CD4-positive, alpha-beta T cell treated with Interleukin-6 for 4 hours (primary cell): ENCODE data around the gene CMC2.
A peak's percentile ranks its signal among the peaks of the same experiment; 100 is the strongest.

Experiments used
- DNase-seq: peaks from one replicate; pipeline ENCODE4 v3.0.0-alpha.2; 2020; ENCODE audit warnings: mixed read lengths

The CMC2 gene

DNA sequence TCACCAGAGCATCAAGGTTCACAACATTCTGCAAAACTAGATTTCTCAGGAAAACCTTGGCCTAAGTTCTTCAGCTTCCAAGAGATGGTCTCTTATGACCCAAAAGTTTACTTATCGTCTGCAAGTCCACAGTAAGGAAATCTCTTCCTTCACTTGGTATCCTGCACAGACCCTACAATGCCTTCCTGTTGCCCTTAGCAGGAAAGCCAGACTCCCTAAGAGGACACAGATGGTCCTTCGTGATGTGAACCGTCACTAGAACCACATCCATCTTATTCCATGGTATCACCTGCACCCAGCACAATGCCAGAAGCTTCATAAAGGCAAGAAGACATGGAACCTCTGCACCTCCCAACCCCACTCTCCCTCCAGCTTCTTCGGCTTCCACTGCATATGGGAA, 34.1 kb downstream of the CMC2 start:
- no peak for DNase-seq

DNA sequence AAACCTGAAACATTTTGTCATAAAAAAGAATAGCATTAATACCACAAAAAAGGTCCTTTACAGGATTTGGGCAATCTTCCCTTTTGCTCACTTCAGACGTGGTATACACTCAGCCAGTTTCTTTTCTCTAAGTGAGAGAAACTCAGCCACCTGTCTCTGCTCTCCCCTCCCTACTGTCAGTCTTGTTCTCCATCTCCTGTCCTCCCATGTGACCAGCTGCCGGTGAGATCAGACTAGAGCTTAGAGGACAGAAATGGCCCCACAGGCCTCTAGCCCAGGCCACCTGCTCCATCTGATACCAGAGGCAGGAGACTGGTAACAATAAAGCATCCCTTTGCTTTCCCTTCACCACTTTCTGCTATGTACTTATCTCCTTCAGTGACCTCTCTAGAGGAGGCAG, 34.9 kb downstream of the CMC2 start:
- DNase-seq = no peak

DNA sequence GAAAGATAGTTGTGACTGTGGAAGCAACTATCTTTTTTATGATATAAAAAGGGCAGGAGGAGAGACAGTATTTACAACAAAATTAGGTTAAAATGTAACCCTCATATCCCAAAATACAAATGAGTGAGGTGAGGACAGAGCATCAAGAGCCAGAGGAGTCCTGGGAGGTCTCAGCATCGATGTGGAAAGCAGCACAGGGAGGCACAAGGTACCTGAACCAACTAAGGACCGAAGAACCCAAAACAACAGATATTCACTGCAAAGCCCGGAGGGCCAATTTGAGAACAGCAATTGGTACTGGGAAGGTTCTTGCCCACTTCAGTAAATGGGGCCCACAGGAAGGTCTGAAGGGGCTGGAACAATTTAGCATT, 37.6 kb downstream of the CMC2 start:
- no peak for DNase-seq

DNA sequence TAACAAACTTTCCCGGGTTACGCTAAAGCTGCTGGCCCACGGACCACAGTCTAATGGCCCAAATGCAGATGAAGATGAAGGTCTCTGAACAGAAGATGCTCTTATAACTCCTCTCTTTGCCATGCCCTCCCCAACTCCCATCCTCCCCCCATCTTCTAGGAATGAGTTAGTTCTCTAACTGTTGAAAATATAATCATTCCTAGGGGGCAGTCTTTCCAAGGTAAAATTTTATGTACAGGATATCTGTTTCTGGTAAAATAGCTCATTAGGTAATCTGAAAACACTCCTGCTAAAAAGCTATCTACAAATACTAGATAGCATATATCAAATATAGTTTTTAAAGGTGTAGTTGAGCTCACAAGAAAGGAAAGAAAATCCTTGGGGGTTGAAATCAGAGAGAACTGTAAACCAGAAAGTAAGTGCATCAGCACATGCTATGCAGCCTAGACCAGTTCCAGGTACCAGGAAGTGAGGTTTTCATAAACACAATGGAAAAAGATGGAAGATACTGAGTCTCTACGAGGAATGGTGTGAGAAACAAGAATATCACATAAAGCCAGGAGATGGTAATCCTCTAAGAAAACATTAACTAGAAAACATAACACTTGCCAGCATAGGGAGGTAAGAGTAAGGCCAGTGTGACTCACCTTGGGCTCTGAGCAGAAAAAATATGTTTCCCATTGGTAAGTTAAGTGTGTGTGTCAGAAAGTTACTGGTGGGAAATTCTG, 38.1 kb downstream of the CMC2 start:
- DNase-seq = no peak

DNA sequence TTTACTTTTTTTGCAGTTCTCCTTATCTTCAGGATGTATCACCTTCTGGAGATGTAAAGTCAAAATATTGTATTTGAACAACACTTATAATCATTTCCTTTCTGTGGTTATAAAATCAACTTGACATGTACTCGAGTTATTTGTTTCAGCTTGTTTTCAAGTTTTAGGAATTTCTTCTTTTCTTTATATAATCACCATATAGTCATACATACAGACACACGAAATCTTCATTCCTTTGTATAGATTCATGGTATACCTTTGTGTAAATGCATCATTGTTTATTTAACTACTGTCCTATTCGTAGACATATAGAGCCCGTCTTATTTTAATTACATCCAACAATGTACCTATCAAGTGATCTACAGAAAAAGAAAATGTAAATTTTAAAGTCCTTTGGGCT, 40.1 kb downstream of the CMC2 start:
- no peak for DNase-seq

DNA sequence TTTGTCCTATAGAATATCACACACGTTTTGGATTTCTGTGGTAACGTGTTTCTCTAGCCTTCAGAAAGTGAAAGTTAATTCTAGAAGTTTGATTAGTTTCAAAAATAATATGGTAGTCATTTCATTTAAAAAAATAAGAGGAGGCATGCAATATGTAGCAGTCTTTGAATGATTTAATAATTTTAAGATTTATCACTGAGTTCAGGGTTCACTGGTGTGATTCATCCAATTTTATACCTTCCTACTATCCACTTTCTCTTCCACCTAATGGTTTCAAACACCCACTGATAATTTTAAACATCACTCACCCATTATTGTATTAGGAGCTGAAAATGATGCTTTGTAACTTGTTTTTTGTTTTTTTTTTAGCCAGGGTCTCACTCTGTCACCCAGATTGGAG, 42.3 kb downstream of the CMC2 start:
- DNase-seq = no peak

DNA sequence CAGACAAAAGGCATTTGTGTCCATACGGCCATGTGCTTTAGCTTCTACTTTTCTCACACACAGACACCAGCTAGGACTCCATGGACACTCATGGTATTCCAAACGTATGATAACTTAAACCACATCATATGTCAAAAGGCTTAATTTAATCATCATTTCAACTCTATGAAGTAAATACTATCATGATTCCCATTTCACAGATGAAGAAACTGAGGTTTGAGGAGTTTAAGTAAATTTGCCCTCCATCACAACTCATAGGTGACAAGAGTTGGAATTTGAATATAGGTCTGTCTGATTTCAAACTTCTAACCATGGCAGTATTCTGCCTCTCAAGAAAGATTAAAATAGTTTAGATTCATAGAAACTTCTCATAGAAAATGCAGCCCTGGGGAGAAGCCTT, 43.8 kb downstream of the CMC2 start:
- DNase-seq = no peak

DNA sequence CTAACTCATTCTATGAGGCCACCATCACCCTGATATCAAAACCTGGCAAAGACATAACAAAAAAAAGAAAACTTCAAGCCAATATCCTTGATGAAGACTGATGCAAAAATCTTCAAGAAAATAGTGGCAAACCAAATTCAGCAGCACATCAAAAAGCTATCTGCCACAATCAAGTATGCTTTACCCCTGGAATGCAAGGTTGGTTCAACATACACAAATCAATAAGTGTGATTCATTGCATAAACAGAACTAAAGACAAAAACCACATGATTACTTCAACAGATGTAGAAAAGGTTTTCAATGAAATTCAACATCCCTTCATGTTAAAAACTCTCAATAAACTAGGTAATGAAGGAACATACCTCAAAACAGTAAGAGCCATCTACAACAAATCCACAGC, 48.4 kb downstream of the CMC2 start:
- DNase-seq = no peak

DNA sequence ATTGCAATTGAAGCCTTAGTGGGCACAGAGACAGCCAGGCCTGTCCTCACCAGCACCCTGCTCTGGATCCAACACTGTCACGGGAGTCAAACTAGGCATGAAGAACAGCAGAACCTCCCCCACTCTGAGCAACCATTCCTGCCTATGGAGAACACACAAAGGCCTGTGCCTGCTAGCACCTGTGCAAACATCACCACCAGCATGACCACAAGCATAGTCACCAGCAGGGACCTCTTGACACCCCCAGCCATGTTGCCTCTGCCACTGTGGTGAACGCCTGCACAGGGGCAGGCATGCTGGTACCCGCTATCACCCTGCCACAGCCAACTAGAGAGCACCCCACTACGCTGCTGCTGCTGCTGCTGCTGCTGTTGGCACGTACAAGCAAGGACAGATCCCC, 51.7 kb downstream of the CMC2 start:
- no peak for DNase-seq

DNA sequence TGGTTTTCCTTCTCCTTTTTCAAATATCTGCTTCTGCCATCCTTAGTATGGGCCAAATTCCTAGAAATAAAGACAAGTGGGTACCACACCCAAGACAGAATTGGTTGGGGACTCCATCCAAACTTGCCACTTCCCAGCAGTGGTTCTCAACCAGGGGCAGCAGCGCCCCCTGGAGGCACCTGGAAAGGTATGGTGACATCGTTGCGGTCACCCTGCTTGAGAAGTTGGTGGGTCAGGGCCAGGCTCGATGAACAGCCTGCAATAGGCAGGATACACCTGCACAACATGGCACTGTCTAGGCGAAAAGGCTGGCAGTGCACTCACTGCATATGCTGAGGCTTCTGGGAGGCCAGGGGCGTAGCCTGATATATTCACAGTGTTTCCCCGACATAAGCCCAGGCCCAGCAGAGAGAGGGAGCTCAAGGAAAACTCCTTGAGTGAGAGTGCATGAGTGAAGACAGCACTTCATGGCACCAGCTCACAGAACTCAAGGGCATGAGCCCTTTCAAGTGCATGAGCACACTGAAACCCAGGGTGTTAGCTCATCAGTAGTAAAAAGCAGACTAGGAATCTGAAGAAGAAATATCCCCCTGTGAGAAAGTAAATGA, 57.7 kb downstream of the CMC2 start:
- peak; percentile 26 for DNase-seq

DNA sequence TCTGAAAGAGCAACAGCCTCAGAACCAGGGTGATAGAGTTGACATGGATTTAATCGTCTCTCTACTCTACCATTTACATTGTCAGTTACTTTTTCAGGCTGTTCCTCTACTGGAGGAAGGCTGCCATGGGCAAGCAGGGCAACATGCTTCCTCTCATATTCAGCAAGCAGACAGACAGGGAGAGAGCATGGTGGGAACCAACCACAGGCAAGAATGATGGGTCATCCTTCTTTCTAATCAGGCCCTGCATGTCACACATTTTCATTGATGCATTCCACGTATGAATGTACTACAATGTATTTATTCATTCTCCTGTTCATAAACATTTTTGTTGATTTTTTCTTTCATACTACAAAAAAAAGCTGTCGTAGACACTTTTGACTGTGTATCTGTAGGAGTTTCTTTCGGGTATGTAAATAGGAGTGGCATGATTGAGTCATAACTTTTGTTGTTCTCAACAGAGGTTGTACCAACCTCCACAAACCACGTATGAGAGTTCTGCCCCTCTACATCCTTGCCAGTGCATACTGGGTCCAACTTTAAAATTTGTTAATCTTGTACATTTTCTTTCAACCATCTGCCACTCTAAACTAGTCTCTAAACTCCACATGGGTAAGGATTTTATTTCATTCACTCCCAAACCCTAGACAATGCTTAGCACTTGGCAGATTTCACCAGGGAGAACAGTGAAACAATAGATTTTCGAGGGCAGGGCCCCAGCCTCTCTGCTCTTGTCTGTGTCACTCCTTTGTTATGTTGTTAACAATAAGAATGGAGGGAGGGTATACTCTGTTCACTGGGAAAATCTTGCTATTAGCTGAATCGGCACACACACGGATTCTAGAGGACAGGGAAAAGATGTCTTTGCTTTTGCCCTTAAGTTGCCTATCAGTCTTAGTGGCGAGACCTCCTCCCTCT, 58.7 kb downstream of the CMC2 start:
- DNase-seq = no peak

DNA sequence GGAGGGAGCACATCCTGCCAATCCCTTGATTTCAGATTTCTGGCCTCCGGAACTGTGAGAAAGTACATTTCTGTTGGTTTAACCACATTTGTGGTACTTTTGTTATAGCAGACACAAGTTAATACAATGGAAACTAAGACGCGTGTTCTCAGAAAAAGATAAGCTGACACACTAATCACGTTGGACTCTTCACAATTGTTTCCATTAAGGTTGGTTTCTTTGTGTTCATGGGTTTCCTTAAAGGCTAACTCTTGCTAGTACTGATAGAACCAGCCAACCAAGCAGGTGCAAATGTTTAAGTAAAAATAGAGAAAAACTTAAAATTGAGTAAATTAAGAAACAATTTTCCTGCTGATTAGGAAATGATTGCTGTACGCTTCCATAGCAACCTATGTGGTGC, 59.4 kb downstream of the CMC2 start:
- DNase-seq = no peak

DNA sequence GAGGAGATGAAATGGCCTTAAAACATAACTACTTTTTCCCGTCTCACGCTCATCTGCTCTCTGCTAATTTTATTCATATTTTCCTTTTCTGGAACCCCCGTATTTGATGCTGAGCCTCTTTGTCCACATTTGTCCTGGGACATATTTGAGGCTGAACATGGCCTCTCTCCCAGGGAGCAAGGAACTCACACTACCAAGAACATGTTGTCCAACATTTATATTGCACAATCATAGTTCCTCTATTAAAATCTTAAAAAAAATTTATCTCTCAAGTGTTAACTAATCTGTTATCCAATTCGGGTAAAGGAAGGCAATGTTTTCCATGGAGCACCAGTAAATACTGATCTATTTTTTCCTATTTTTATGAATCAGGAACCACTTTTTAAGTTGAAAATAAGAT, 60.2 kb downstream of the CMC2 start:
- no peak for DNase-seq

DNA sequence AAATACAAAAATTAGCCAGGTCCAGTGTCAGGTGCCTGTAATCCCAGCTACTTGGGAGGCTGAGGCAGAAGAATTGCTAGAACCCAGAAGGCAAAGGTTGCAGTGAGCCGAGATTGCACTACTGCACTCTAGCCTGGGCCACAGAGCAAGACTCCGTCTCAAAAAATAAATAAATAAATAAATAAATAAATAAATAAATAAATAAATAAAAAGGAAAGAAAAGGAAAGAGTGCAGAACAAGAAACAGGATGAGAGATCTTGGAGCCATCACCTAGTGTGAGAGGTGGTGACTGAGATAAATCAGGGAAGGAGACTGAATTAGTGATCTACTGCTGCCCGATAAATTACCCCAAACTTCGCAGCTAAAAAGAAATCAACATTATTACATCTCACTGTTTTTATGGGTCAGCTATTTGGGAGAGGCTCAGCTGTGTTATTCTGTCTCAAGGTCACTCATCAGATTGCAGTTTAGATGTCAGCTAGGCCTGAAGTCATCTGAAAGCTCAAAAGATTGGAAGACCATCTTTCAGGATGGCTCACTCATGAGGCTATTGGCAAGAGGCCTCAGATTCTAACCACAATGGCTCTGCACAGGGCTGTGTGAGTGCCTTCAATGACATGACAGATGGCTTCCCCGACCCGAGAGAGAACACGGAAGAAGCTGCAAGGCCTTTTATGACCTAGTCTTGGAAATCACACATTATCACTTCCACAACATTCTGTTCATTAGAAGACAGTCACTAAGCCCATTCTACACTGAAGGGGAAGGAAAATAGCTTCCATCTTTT, 66.4 kb downstream of the CMC2 start:
- DNase-seq = no peak

DNA sequence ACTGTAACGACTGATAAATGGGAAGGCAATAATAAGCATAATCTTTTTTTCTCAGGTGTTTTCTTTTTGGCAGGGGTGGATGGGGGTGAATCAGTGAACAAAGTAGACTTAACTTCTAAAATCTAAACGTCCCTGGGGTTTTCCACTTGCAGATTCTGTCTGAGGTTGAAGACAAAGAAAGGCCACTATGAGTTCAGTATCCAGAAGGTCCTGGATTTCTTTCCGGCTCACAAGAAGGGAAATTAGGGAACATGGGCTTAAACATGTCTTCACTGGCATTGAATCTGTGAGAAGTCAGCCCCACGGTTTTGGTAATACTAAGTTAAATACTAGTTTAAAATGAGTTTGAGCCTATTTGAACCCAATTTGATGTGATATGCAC, 67.8 kb downstream of the CMC2 start:
- no peak for DNase-seq

DNA sequence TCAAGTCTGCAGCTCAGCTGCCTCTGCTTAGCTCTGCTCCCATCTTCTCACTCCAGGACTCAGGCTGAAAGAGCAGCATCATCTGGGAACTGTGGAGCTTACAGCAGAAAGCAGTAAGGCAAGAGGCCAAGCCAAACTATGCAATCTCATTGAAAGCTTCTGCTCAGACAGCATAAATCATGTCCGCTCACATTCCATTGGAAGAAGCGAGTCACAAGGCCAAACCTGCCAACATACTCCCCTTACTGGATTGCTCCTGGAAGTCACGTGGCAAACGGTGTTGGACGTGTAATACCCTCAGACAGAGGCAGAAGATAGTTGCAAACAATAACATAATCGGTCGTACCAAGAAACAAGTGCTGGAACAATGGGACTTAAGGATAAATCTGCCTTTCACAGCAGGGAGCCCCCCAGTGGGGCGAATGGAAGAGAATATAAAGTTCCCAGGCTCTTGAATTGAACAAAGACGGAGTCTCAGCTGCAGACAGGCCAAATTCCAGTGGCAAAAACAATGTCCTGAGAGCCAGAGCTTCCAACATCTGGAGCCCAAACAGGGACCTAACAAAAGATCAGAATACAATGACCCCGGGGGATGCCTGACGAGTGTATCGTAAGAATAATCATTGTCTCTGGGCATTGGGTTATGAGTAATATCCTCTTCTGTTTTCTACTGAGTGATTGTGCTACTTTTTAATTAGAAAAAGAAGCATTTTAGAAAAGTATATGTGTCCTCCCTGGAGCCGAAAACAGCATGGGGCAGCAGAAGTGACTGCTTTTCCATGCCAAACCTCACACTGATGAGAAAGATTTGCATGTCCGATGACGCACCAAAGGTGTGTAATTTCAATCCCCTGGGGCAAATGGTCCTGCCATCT, 68.4 kb downstream of the CMC2 start:
- DNase-seq = no peak

DNA sequence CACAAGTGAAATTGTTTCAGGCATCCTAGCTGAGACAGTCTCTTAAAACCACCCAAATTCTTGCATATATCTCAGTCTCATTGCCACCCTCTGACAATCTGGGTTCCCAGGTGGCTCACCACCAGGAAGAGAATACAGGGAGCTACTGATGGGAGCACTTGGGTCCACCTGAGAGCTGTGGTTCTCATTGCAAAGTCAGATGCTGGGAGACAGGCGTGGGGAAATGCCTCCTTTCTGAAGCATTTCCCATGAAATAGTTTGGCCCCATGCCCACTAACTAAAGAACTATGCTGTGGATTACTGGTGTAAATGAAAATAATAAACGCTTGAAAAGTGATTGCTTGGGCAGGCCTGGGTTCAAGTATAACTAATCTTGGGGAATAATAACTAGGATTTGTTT, 70.3 kb downstream of the CMC2 start:
- DNase-seq = no peak

DNA sequence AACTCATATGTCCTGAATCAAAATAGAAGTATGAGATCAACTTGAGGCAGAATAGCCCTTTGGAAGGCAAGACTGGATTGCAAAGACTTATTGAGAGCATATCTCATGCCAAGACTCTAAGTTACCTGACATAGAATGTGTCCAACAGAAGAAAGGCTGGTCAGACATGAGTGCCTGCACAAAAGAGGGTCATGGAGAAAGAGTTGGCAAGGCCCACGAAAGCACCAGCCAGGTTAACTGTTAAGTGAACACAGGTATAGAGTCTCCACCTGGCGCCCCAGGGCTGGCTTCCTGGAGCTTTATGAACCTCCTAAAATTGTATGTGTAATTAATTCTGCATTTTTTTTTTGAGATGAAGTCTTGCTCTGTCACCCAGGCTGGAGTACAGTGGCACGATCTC, 71.0 kb downstream of the CMC2 start:
- no peak for DNase-seq

DNA sequence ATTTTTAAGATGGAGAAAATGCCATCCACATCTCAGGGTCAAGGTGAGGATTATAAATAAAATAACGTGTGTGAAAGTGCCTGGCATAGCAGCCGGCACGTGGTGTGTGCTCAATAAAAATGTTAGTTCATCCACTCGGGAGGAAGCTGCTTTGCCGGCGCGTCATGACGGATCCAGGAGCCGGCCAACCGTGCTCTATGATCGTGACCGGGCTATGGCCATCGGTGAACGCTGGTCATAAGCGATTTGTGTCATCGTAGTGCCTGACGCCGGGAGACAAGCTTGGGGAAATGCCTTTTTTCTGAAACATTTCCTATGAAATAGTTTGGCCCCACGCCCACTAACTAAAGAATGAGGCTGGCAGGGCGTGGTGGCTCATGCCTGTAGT, 74.0 kb downstream of the CMC2 start:
- DNase-seq = no peak

DNA sequence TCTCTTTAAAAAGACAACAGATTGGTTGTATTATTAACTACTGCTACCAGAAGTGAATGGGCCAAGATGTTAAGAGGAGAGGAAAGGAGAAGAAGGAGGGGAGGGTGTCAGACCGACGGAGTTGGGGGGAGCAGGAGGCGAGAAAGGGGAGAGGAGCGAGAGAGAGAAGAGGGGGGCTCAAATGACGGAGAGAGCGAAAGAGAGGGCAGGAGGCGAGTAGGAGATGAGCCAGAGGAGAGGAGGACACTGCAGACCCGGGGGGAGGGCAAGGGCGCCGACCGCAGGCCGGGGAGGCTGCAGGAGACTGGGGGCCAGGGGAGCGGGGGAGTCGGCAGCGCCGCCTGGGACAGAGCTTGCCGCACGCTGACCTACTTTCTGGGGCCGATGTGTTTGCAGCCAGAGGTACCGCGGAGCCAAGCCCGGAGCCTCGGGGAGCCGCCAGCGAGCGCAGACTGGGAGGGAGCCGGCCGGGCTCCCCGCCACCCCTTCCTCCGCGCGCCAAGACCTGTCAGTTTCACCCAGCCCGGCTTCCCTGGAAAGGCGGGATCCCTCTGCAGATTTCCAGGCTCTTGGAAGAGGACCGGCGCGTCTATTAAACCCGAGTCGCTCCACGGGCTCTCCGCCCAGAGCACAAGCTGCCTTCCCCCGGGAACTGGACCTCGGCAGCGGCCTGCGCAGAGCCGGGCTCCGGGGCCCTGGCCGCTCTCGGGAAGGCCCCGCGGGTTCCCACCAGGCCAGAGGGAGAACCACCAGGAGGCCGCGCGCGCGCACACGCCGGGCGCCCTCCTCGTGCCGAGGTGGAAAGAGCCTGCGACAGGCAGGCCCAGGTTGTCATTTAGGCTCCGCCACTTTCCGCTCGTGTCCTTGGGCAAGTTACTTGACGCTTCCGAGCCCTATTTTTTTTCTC, 74.6 kb downstream of the CMC2 start:
- DNase-seq = peak; percentile 4

DNA sequence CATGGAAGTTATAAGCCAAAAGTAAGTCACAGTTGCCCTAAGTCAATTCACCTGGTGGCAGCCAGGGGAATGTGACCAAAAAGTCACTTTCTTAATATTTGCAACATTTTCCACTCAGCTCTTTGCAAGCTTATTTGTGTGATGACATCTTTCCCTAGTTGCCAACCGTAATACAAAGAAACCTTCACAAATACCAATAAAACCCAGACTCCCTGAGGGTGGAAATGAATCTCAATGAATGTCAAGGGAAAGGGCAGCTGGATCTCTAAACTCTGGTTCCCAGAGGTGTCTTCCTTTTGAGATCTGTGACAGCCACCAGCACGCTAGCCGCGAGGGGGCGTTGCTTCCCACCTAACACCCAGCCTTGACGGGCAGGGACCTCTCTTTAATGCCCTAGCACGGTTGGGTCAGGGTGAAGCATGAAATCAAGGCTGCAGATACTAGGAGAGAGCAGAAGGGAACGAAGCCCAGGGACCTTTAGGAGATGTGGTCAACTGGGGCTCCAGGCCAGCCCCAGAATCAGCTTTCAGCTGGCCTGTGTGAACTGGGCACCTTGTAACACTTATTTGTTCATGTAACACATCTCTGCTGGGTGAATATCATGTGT, 82.2 kb downstream of the CMC2 start:
- peak; percentile 27 for DNase-seq
